Calu3 (cell line): ENCODE data around the gene TJP3. TPM values are rescaled to one million over a fixed set of nuclear protein-coding genes. Genes with fewer than 3 reads are reported as not detected.
A peak's percentile ranks its signal among the peaks of the same experiment; 100 is the strongest.

Source experiments
- BruUV-seq: library from RNA; stranded (reverse); fragments of 400-500 nt; replicated peaks from 2 replicates; lab custom pipeline; 2021; lab: Mats Ljungman, UMichigan
- CTCF ChIA-PET: fragments of 300-600 bp; sonication (Branson Sonifier 250); formaldehyde crosslinking; loops from one replicate; lab custom pipeline; 2022; ENCODE audit warnings: antibody characterized with exemption; lab: Charles Lee
- DNase-seq: peaks from one replicate; pipeline ENCODE4 v3.0.0; 2022
- H3K27ac Mint-ChIP-seq: one replicate; pipeline ENCODE4 v1.8.0; 2022; ENCODE audit warnings: mixed read lengths; ENCODE audit not compliant: unreplicated experiment
- H3K27me3 Mint-ChIP-seq: one replicate; pipeline ENCODE4 v1.8.0; 2022; ENCODE audit warnings: mixed read lengths; ENCODE audit not compliant: unreplicated experiment
- H3K36me3 Mint-ChIP-seq: one replicate; pipeline ENCODE4 v1.8.0; 2022; ENCODE audit warnings: mild to moderate bottlenecking, moderate library complexity, mixed read lengths; ENCODE audit not compliant: insufficient read depth, unreplicated experiment
- H3K4me1 Mint-ChIP-seq: one replicate; pipeline ENCODE4 v1.8.0; 2022; ENCODE audit warnings: mild to moderate bottlenecking, low read depth, mixed read lengths; ENCODE audit not compliant: unreplicated experiment
- H3K4me3 Mint-ChIP-seq: one replicate; pipeline ENCODE4 v1.8.0; 2022; ENCODE audit warnings: mild to moderate bottlenecking, low read depth, moderate library complexity, mixed read lengths; ENCODE audit not compliant: unreplicated experiment
- H3K9me3 Mint-ChIP-seq: one replicate; pipeline ENCODE4 v1.8.0; 2022; ENCODE audit warnings: low read depth, mixed read lengths; ENCODE audit not compliant: unreplicated experiment
- CTCF ChIP-seq: fragments of 200-600 bp; IDR thresholded peaks from one replicate; pipeline ENCODE4 v1.8.0; 2022; ENCODE audit warnings: antibody characterized with exemption; ENCODE audit not compliant: unreplicated experiment
- intact Hi-C: fragments of 100-400 bp; cut with micrococcal nuclease; formaldehyde crosslinking; loops from one replicate; pipeline ENCODE4 v1.10.0; 2022; ENCODE audit not compliant: unreplicated experiment
- total RNA-seq: library from RNA; stranded (reverse); gene quantifications from 2 replicates; pipeline ENCODE4 v1.2.3, GENCODE V29; 2022

The TJP3 gene
- total RNA-seq, 1 experiment from 2014 or later: 84.8 TPM

GRCh38 chr19:3692141-3693024 lies 15.8 kb upstream of the TJP3 start:
- intact Hi-C loops: no loop called here
- no peaks in the 10 kb centered on the region for H3K27me3 Mint-ChIP-seq
- CTCF ChIA-PET: interaction anchor here (0.5 to 0.6 kb wide), 2 partner anchors 40 to 137 kb away, joined by 3 to 6 read pairs; no protein-coding TSS in a partner anchor
- H3K4me1 Mint-ChIP-seq: no peaks in the 10 kb centered on the region
- BruUV-seq: no TSS peak
- H3K27ac Mint-ChIP-seq: no peak overlapping the region
- DNase-seq: peak; percentile 33
- no peaks in the 10 kb centered on the region for H3K9me3 Mint-ChIP-seq
- H3K36me3 Mint-ChIP-seq: peaks cover 4% of the 10 kb centered on the region
- no peak overlapping the region for H3K4me3 Mint-ChIP-seq
- TF ChIP-seq CTCF: peak; percentile 59

- no peaks in the 10 kb centered on the region for H3K4me1 Mint-ChIP-seq
- H3K36me3 Mint-ChIP-seq: peaks cover 5% of the 10 kb centered on the region
- no peak overlapping the region for H3K27ac Mint-ChIP-seq
- no peak for TF ChIP-seq CTCF
- DNase-seq: no peak
- H3K4me3 Mint-ChIP-seq: no peak overlapping the region
- intact Hi-C loops: no loop called here
- no peaks in the 10 kb centered on the region for H3K9me3 Mint-ChIP-seq
- CTCF ChIA-PET: interaction anchor here (0.5 kb wide), 1 partner anchor 136 kb away, joined by 6 read pairs; no protein-coding TSS in a partner anchor
- H3K27me3 Mint-ChIP-seq: no peaks in the 10 kb centered on the region
- no TSS peak for BruUV-seq
These were observed 14.9 kb upstream of the TJP3 start for GRCh38 chr19:3693025-3693925.

GRCh38 chr19:3694361-3695123 lies 13.6 kb upstream of the TJP3 start:
- no TSS peak for BruUV-seq
- CTCF ChIA-PET: no interaction called here
- no peak for TF ChIP-seq CTCF

More at GRCh38 chr19:3694361-3695123, 13.6 kb upstream of the TJP3 start:
- Mint-ChIP-seq H3K27ac (no peak overlapping the region), H3K27me3 (no peaks in the 10 kb centered on the region), H3K4me3 (no peak overlapping the region), H3K9me3 (no peaks in the 10 kb centered on the region), H3K4me1 (no peaks in the 10 kb centered on the region), H3K36me3 (peaks cover 15% of the 10 kb centered on the region)
- intact Hi-C loops: no loop called here
- no peak for DNase-seq
